OCI-LY1 (cell line): ENCODE data around the gene FAM174A.

Experiments
- H2AFZ ChIP-seq: fragments of 200-600 bp; sonication (generic), shearing (Covaris generic); 2 replicates; pipeline ENCODE4 v1.6.0; 2014; ENCODE audit warnings: antibody characterized with exemption, mild to moderate bottlenecking, low read length
- H3F3A ChIP-seq: fragments of 200-600 bp; sonication (generic), shearing (Covaris generic); 2 replicates; pipeline ENCODE4 v1.6.0; 2014; ENCODE audit warnings: mild to moderate bottlenecking, antibody characterized with exemption, low read length, moderate library complexity; ENCODE audit not compliant: insufficient read depth
- H3K27ac ChIP-seq: fragments of 200-600 bp; sonication (generic); 2 replicates; pipeline ENCODE4 v1.5.1; 2014; ENCODE audit warnings: low read length, mixed run types, mild to moderate bottlenecking, low read depth; ENCODE audit not compliant: poor library complexity, severe bottlenecking
- H3K27me3 ChIP-seq: fragments of 200-600 bp; sonication (generic); 2 replicates; pipeline ENCODE4 v1.6.0; 2014; ENCODE audit warnings: antibody characterized with exemption, mild to moderate bottlenecking, low read length, moderate library complexity; ENCODE audit not compliant: insufficient read depth
- H3K36me3 ChIP-seq: fragments of 200-600 bp; sonication (generic); 2 replicates; pipeline ENCODE4 v1.6.1; 2014; ENCODE audit warnings: mild to moderate bottlenecking, antibody characterized with exemption, low read length, moderate library complexity, mixed read lengths; ENCODE audit not compliant: insufficient read depth
- H3K4me1 ChIP-seq: fragments of 200-600 bp; sonication (generic); 2 replicates; pipeline ENCODE4 v1.5.1; 2014; ENCODE audit warnings: mild to moderate bottlenecking, low read length, moderate library complexity; ENCODE audit not compliant: insufficient read depth, severe bottlenecking
- H3K4me2 ChIP-seq: fragments of 200-600 bp; sonication (generic), shearing (Covaris generic); 2 replicates; pipeline ENCODE4 v1.6.1; 2014; ENCODE audit warnings: low read length
- H3K4me3 ChIP-seq: fragments of 200-600 bp; sonication (generic); 2 replicates; pipeline ENCODE4 v1.5.1; 2014; ENCODE audit warnings: low read length, low read depth, mild to moderate bottlenecking, mixed read lengths; ENCODE audit not compliant: poor library complexity, severe bottlenecking
- H3K79me2 ChIP-seq: fragments of 200-600 bp; shearing (Covaris generic); 2 replicates; pipeline ENCODE4 v1.6.1; 2016; ENCODE audit warnings: mixed run types, low read length, mixed read lengths; ENCODE audit not compliant: insufficient read depth
- H3K9ac ChIP-seq: fragments of 200-600 bp; sonication (generic), shearing (Covaris generic); 2 replicates; pipeline ENCODE4 v1.6.1; 2014; ENCODE audit warnings: mild to moderate bottlenecking, low read length, mixed read lengths
- H3K9me2 ChIP-seq: fragments of 200-600 bp; sonication (generic), shearing (Covaris generic); 2 replicates; pipeline ENCODE4 v1.6.1; 2014; ENCODE audit warnings: low read depth, mild to moderate bottlenecking, low read length, mixed read lengths
- H3K9me3 ChIP-seq: fragments of 200-600 bp; shearing (Covaris generic); 2 replicates; pipeline ENCODE4 v1.6.1; 2014; ENCODE audit warnings: low read length, mixed read lengths
- H4K20me1 ChIP-seq: fragments of 200-600 bp; sonication (generic), shearing (Covaris generic); 2 replicates; pipeline ENCODE4 v1.6.0; 2016; ENCODE audit warnings: mild to moderate bottlenecking, low read length; ENCODE audit not compliant: insufficient read depth
- EZH2 ChIP-seq: fragments of 200-600 bp; sonication (generic), shearing (Covaris generic); IDR thresholded peaks from 2 replicates; pipeline ENCODE4 v1.8.0; 2017; ENCODE audit warnings: borderline replicate concordance, mixed run types, mild to moderate bottlenecking, antibody characterized with exemption, low read length, moderate library complexity, mixed read lengths
- TF ChIP-seq, protein P1 (sequence below): fragments of 200-600 bp; sonication (generic), shearing (Covaris generic); IDR thresholded peaks from 2 replicates; pipeline ENCODE4 v1.5.1; 2017; ENCODE audit warnings: mild to moderate bottlenecking, antibody characterized with exemption, low read length, moderate library complexity, mixed read lengths

FAM174A gene

DNA sequence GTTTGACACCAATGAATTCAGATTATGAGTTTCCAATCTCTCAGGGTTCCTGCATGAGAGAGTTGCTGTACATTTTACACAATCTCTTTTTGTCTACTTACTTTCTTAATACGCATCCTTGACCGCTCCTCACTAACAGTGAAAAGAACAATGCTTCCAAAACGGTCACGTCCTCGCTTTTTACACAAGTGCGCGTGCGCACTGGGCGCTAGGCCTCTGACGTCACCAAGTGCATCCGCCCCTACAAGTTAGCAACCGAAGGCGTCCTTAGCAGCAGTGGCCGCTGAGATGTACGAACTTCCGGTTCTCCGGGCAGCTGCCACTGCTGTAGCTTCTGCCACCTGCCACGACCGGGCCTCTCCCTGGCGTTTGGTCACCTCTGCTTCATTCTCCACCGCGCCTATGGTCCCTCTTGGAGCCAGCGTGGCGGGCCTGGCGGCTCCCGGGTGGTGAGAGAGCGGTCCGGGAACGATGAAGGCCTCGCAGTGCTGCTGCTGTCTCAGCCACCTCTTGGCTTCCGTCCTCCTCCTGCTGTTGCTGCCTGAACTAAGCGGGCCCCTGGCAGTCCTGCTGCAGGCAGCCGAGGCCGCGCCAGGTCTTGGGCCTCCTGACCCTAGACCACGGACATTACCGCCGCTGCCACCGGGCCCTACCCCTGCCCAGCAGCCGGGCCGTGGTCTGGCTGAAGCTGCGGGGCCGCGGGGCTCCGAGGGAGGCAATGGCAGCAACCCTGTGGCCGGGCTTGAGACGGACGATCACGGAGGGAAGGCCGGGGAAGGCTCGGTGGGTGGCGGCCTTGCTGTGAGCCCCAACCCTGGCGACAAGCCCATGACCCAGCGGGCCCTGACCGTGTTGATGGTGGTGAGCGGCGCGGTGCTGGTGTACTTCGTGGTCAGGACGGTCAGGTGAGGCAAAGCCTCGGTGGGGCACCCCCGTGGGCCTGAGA, at the start of gene FAM174A:
TSS of gene FAM174A (plus strand) at position 315 of the 946 bp plus-strand sequence. CDS start at position 472, 157 bp downstream.
- H4K20me1 ChIP-seq = no peaks in the 10 kb centered on the region
- peak within 1 kb of the TSS; percentile 84 for H3K4me3 ChIP-seq
- no peaks in the 10 kb centered on the region for H3K9me2 ChIP-seq
- H3K9me3 ChIP-seq = no peaks in the 10 kb centered on the region
- 0 out of 2 replicates have a peak within 1 kb of the TSS, but pooled peaks have one; percentile 29 for H2AFZ ChIP-seq
- TF ChIP-seq EZH2 = no peak
- TF ChIP-seq, protein P1, sequence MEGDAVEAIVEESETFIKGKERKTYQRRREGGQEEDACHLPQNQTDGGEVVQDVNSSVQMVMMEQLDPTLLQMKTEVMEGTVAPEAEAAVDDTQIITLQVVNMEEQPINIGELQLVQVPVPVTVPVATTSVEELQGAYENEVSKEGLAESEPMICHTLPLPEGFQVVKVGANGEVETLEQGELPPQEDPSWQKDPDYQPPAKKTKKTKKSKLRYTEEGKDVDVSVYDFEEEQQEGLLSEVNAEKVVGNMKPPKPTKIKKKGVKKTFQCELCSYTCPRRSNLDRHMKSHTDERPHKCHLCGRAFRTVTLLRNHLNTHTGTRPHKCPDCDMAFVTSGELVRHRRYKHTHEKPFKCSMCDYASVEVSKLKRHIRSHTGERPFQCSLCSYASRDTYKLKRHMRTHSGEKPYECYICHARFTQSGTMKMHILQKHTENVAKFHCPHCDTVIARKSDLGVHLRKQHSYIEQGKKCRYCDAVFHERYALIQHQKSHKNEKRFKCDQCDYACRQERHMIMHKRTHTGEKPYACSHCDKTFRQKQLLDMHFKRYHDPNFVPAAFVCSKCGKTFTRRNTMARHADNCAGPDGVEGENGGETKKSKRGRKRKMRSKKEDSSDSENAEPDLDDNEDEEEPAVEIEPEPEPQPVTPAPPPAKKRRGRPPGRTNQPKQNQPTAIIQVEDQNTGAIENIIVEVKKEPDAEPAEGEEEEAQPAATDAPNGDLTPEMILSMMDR = no peak
- H3K9ac ChIP-seq = peak within 1 kb of the TSS; percentile 67
- H3K4me1 ChIP-seq = peaks cover 25% of the 10 kb centered on the region
- peak within 1 kb of the TSS; percentile 4 for H3K27ac ChIP-seq
- H3K4me2 ChIP-seq = peak within 1 kb of the TSS; percentile 68
- H3K27me3 ChIP-seq = no peaks in the 10 kb centered on the region
- H3F3A ChIP-seq = no peaks in the 10 kb centered on the region
- H3K79me2 ChIP-seq = peaks cover 6% of the 10 kb centered on the region; the same call in 1 of the 2 replicates
- H3K36me3 ChIP-seq = no peaks in the 10 kb centered on the region

DNA sequence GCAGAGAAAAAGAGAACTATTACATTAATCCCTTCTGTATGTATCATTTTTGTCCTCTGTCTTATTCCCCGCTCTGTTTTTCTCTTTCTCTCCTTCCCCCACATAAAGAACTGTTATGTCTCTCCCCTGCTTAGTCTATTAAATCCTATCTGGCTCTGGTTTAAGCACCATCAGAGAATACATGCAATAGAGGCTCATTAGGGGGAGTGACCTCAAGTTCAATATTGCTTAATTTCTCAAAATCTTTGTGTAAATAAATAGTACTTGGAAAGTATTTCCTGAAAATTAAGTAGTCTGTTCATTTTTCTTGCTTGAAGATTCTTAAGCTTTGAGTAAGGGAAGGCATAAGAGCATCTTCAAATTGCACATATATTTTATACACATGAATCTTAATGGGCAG, 41.2 kb upstream of the FAM174A start:
- no peak overlapping the region for H3K9ac ChIP-seq
- no peaks in the 10 kb centered on the region for H3K36me3 ChIP-seq
- no peak overlapping the region for H3K4me2 ChIP-seq
- H2AFZ ChIP-seq = no peak overlapping the region
- H3K9me2 ChIP-seq = no peaks in the 10 kb centered on the region
- no peaks in the 10 kb centered on the region for H3K27me3 ChIP-seq
- H3K4me3 ChIP-seq = no peak overlapping the region
- H3K9me3 ChIP-seq = no peaks in the 10 kb centered on the region
- H3F3A ChIP-seq = no peaks in the 10 kb centered on the region
- no peak overlapping the region for H3K27ac ChIP-seq
- no peaks in the 10 kb centered on the region for H3K79me2 ChIP-seq
- no peaks in the 10 kb centered on the region for H4K20me1 ChIP-seq
- no peaks in the 10 kb centered on the region for H3K4me1 ChIP-seq
- TF ChIP-seq, protein P1 = no peak
- TF ChIP-seq EZH2 = no peak

DNA sequence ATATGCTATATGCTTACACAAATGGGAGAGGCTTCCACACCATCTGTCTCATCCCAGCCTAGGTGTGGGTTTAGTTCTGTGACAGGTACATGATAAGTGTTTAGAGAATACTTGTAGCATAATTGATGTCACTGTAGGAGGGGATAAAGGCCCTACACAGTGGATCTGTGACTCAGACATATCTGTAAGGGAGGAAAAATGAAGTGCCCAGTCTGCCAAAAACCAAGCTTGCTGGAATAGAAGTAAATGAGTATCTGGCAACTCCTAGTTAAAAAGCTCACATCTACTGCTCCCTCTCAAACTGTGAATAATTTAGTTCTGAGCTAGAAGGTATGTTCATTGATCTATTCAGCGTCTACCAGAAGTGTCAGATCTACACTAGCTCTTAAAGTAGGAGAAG, 38.9 kb upstream of the FAM174A start:
- Histone ChIP-seq H3K9ac (no peak overlapping the region), H3K9me3 (no peaks in the 10 kb centered on the region), H3K4me1 (no peaks in the 10 kb centered on the region), H3F3A (no peaks in the 10 kb centered on the region), H3K9me2 (no peaks in the 10 kb centered on the region), H3K4me2 (no peak overlapping the region), H3K27ac (no peak overlapping the region), H3K79me2 (no peaks in the 10 kb centered on the region), H3K36me3 (no peaks in the 10 kb centered on the region), H3K4me3 (no peak overlapping the region), H4K20me1 (no peaks in the 10 kb centered on the region), H3K27me3 (no peaks in the 10 kb centered on the region), H2AFZ (no peak overlapping the region)
- TF ChIP-seq, protein P1 = no peak
- TF ChIP-seq EZH2 = no peak
